Measurements from ENCODE around the gene ENPP1. TPM values are rescaled to one million over a fixed set of nuclear protein-coding genes. Genes with fewer than 3 reads are reported as not detected.
"Not testable (repeated sequence)": the region's sequence is repeated elsewhere in the genome, so short reads cannot be mapped to it uniquely, and the experiment has no call there.

The ENPP1 gene
- total RNA-seq, 1 experiment from 2014 or later: 29.7 TPM

- peaks cover 38% of the 10 kb centered on the region for H3K4me1 Mint-ChIP-seq
- peak; percentile 55 for ATAC-seq
- H3K27me3 Mint-ChIP-seq (ENCODE audit: low read depth); DNase-seq (ENCODE audit: low spot score): not testable (repeated sequence)
- TF ChIP-seq ZBTB43 (CRISPR knock-in tag; IDR thresholded peaks at IDR 0.05): peak; percentile 46; the same call in 1 of the 2 replicates
- peak overlapping the region; percentile 96 for H3K27ac Mint-ChIP-seq
- H3K9me3 Mint-ChIP-seq: peaks cover 35% of the 10 kb centered on the region
- CTCF ChIA-PET: interaction anchor here (1.2 kb wide), 1 partner anchor 206 kb away, joined by 4 read pairs; no protein-coding TSS in a partner anchor
- H3K4me3 Mint-ChIP-seq: peak overlapping the region; percentile 98
- peaks cover 80% of the 10 kb centered on the region for H3K36me3 Mint-ChIP-seq
- POLR2A ChIA-PET: interaction anchor here (1.4 kb wide), 1 partner anchor 50 kb away, joined by 6 read pairs; the partner anchor contains the start of gene CCN2
These were observed 93.6 kb downstream of the ENPP1 start for GRCh38 chr6:131901326-131901873.

GRCh38 chr6:131903734-131904133, 95.9 kb downstream of the ENPP1 start:
- POLR2A ChIA-PET: interaction anchor here (0.6 kb wide), 1 partner anchor 612 kb away, joined by 3 read pairs; no protein-coding TSS in a partner anchor
- CTCF ChIA-PET; DNase-seq (ENCODE audit: low spot score); H3K27me3 Mint-ChIP-seq (ENCODE audit: low read depth); ATAC-seq: not testable (repeated sequence)
- H3K9me3 Mint-ChIP-seq: peaks cover 13% of the 10 kb centered on the region
- H3K36me3 Mint-ChIP-seq: peaks cover 80% of the 10 kb centered on the region
- H3K4me3 Mint-ChIP-seq: peak overlapping the region; percentile 98
- peaks cover 58% of the 10 kb centered on the region for H3K4me1 Mint-ChIP-seq
- peak overlapping the region; percentile 99 for H3K27ac Mint-ChIP-seq

- Mint-ChIP-seq H3K27ac (peak overlapping the region; percentile 92), H3K36me3 (peaks cover 99% of the 10 kb centered on the region), H3K4me1 (peaks cover 79% of the 10 kb centered on the region), H3K9me3 (peaks cover 23% of the 10 kb centered on the region), H3K4me3 (peak overlapping the region; percentile 57)
- ATAC-seq; POLR2A ChIA-PET; H3K27me3 Mint-ChIP-seq (ENCODE audit: low read depth); DNase-seq (ENCODE audit: low spot score): not testable (repeated sequence)
- CTCF ChIA-PET: interaction anchor here (1.6 to 1.8 kb wide), 2 partner anchors 126 to 213 kb away, joined by 7 to 9 read pairs; no protein-coding TSS in a partner anchor
- 0 out of 2 replicates have a peak, but pooled peaks have one; percentile 2 for TF ChIP-seq NFATC4 (CRISPR knock-in tag; IDR thresholded peaks at IDR 0.05)
- peak; percentile 71 for TF ChIP-seq ZNF121 (CRISPR knock-in tag; IDR thresholded peaks at IDR 0.05)
- TF ChIP-seq PRRX2 (CRISPR knock-in tag; IDR thresholded peaks at IDR 0.05): 0 out of 2 replicates have a peak, but pooled peaks have one; percentile 8
These were observed 101.0 kb downstream of the ENPP1 start for GRCh38 chr6:131908787-131909186.

GRCh38 chr6:131909408-131910218, 101.8 kb downstream of the ENPP1 start:
- ChIA-PET CTCF (interaction anchor here (0.6 to 3.6 kb wide), 14 partner anchors 9 to 300 kb away, joined by 3 to 35 read pairs (median 3); partner anchors contain the start of gene MED23), POLR2A (interaction anchor here (0.7 to 1.4 kb wide), 2 partner anchors 121 to 252 kb away, joined by 3 read pairs; no protein-coding TSS in a partner anchor)
- peaks cover 98% of the 10 kb centered on the region for H3K36me3 Mint-ChIP-seq
- DNase-seq (ENCODE audit: low spot score) (peak; percentile 83), ATAC-seq (peak; percentile 68)
- peaks cover 29% of the 10 kb centered on the region for H3K9me3 Mint-ChIP-seq
- peak overlapping the region; percentile 57 for H3K4me3 Mint-ChIP-seq
- peaks cover 80% of the 10 kb centered on the region for H3K4me1 Mint-ChIP-seq
- no peaks in the 10 kb centered on the region for H3K27me3 Mint-ChIP-seq (ENCODE audit: low read depth)
- H3K27ac Mint-ChIP-seq: peak overlapping the region; percentile 83
- TF ChIP-seq GABPB1 (CRISPR knock-in tag; IDR thresholded peaks at IDR 0.05): peak; percentile 16; the same call in 1 of the 2 replicates
- no peak for TF ChIP-seq IRF2 (CRISPR knock-in tag; IDR thresholded peaks at IDR 0.05; ENCODE audit: borderline replicate concordance, low read depth)
- no peak for TF ChIP-seq ARID4B (CRISPR knock-in tag; IDR thresholded peaks at IDR 0.05; ENCODE audit: borderline replicate concordance)
- peak; percentile 4 for TF ChIP-seq ZNF416 (CRISPR knock-in tag; IDR thresholded peaks at IDR 0.05)
- TF ChIP-seq CTCF (IDR thresholded peaks at IDR 0.05): peak; percentile 80
- peak; percentile 59; the same call in 1 of the 2 replicates for TF ChIP-seq ZNF425 (CRISPR knock-in tag; conservative IDR thresholded peaks at IDR 0.05)
- TF ChIP-seq CREB1 (CRISPR knock-in tag; IDR thresholded peaks at IDR 0.05): no peak
- peak; percentile 41; the same call in 1 of the 2 replicates for TF ChIP-seq AR (CRISPR knock-in tag; IDR thresholded peaks at IDR 0.05)

Measured in WTC11 (cell line).